Kidney epithelial cell (primary cell): ENCODE data around the gene TUBB6. TPM values are rescaled to one million over a fixed set of nuclear protein-coding genes. Genes with fewer than 3 reads are reported as not detected.
A peak's percentile ranks its signal among the peaks of the same experiment; 100 is the strongest.

Experiments used
- DNase-seq: peaks from one replicate; pipeline ENCODE4 v3.0.0-alpha.2; 2010; ENCODE audit warnings: low read depth
- H3K27me3 ChIP-seq: 2 replicates; pipeline ENCODE4 v1.6.0; 2011; ENCODE audit warnings: low read length; ENCODE audit not compliant: control insufficient read depth, insufficient read depth
- H3K36me3 ChIP-seq: 2 replicates; pipeline ENCODE4 v1.5.1; 2011; ENCODE audit warnings: low read length; ENCODE audit not compliant: control insufficient read depth, insufficient read depth
- H3K4me3 ChIP-seq: 2 replicates; pipeline ENCODE4 v1.5.1; 2011; ENCODE audit warnings: low read depth, mild to moderate bottlenecking, control low read depth, low read length
- CTCF ChIP-seq: IDR thresholded peaks from 2 replicates; pipeline ENCODE4 v1.5.1; 2011; ENCODE audit warnings: mild to moderate bottlenecking, moderate library complexity, low read length, control low read depth, inconsistent platforms; ENCODE audit not compliant: insufficient read depth, poor library complexity, severe bottlenecking
- total RNA-seq: library from RNA; depleted of rRNA; stranded (reverse); fragments of >200 nt; gene quantifications from 2 replicates; pipeline ENCODE4 v1.2.3, GENCODE V29; 2015

TUBB6 gene
- total RNA-seq, 1 donor from 2014 or later = 387 TPM

- DNase-seq = no peak
- Histone ChIP-seq H3K36me3 (no peaks in the 10 kb centered on the region), H3K27me3 (no peaks in the 10 kb centered on the region), H3K4me3 (no peak overlapping the region)
- TF ChIP-seq CTCF = no peak
Measured at GRCh38 chr18:12302391-12303147, 5.5 kb upstream of the TUBB6 start.

GRCh38 chr18:12304351-12305210 lies 3.5 kb upstream of the TUBB6 start:
- no peaks in the 10 kb centered on the region for H3K36me3 ChIP-seq
- H3K4me3 ChIP-seq = no peak overlapping the region
- no peak for DNase-seq
- no peak for TF ChIP-seq CTCF
- H3K27me3 ChIP-seq = no peaks in the 10 kb centered on the region

GRCh38 chr18:12305211-12305610 lies 2.8 kb upstream of the TUBB6 start:
- no peak overlapping the region for H3K4me3 ChIP-seq
- H3K36me3 ChIP-seq = no peaks in the 10 kb centered on the region
- no peak for DNase-seq
- TF ChIP-seq CTCF = no peak
- no peaks in the 10 kb centered on the region for H3K27me3 ChIP-seq

GRCh38 chr18:12305930-12306629 lies 2.0 kb upstream of the TUBB6 start:
- no peak for TF ChIP-seq CTCF
- H3K4me3 ChIP-seq = no peak overlapping the region
- no peak for DNase-seq
- no peaks in the 10 kb centered on the region for H3K36me3 ChIP-seq
- H3K27me3 ChIP-seq = no peaks in the 10 kb centered on the region

- Histone ChIP-seq H3K27me3 (no peaks in the 10 kb centered on the region), H3K4me3 (peak overlapping the region; percentile 68), H3K36me3 (peaks cover 1% of the 10 kb centered on the region)
- peak; percentile 41 for TF ChIP-seq CTCF
- no peak for DNase-seq
Measured at GRCh38 chr18:12306752-12307700, 1.0 kb upstream of the TUBB6 start.
